AG08395 (cell line): ENCODE data around the gene COL5A1.
"Not testable (repeated sequence)": the region's sequence is repeated elsewhere in the genome, so short reads cannot be mapped to it uniquely, and the experiment has no call there.

Source experiments
- DNase-seq: peaks from one replicate; pipeline ENCODE4 v3.0.0; 2012; ENCODE audit warnings: mixed read lengths, low spot score

The COL5A1 gene

GRCh38 chr9:134655586-134656333, 14.2 kb downstream of the COL5A1 start:
- no peak for DNase-seq

GRCh38 chr9:134656334-134657006, 14.9 kb downstream of the COL5A1 start:
- no peak for DNase-seq

- no peak for DNase-seq
These were observed 16.2 kb downstream of the COL5A1 start for GRCh38 chr9:134657666-134658377.

GRCh38 chr9:134658378-134658955, 16.9 kb downstream of the COL5A1 start:
- no peak for DNase-seq

GRCh38 chr9:134659688-134660131, 18.1 kb downstream of the COL5A1 start:
- no peak for DNase-seq

GRCh38 chr9:134660407-134660806, 18.8 kb downstream of the COL5A1 start:
- DNase-seq = no peak

GRCh38 chr9:134661299-134661698, 19.7 kb downstream of the COL5A1 start:
- DNase-seq = no peak

GRCh38 chr9:134661791-134662142, 20.2 kb downstream of the COL5A1 start:
- DNase-seq = peak; percentile 74

GRCh38 chr9:134662143-134662876, 20.7 kb downstream of the COL5A1 start:
- peak; percentile 85 for DNase-seq

GRCh38 chr9:134663084-134663483, 21.5 kb downstream of the COL5A1 start:
- no peak for DNase-seq

GRCh38 chr9:134663753-134664415, 22.3 kb downstream of the COL5A1 start:
- DNase-seq = peak; percentile 62

GRCh38 chr9:134664446-134664845, 22.8 kb downstream of the COL5A1 start:
- DNase-seq = no peak

GRCh38 chr9:134666208-134666607, 24.6 kb downstream of the COL5A1 start:
- DNase-seq = no peak

- DNase-seq = peak; percentile 48
These were observed 25.2 kb downstream of the COL5A1 start for GRCh38 chr9:134666831-134667230.

- not testable (repeated sequence) for DNase-seq
These were observed 27.4 kb downstream of the COL5A1 start for GRCh38 chr9:134668977-134669376.

- DNase-seq = no peak
These were observed 27.9 kb downstream of the COL5A1 start for GRCh38 chr9:134669399-134669955.

GRCh38 chr9:134670042-134670525, 28.5 kb downstream of the COL5A1 start:
- DNase-seq = peak; percentile 64

- DNase-seq = no peak
These were observed 29.3 kb downstream of the COL5A1 start for GRCh38 chr9:134670851-134671281.

GRCh38 chr9:134671341-134672113, 29.9 kb downstream of the COL5A1 start:
- no peak for DNase-seq

- no peak for DNase-seq
These were observed 34.8 kb downstream of the COL5A1 start for GRCh38 chr9:134676361-134676760.
